ENCODE data around the gene ZNF684. TPM values are rescaled to one million over a fixed set of nuclear protein-coding genes. Genes with fewer than 3 reads are reported as not detected.

ZNF684 gene
- total RNA-seq: 1.2 and 1.5 TPM in 2 replicates

GRCh38 chr1:40531381-40532061, at the start of gene ZNF684:
TSS of gene ZNF684 (plus strand) at chr1:40531637. CDS start at chr1:40533167, 1,530 bp downstream.

GRCh38 chr1:40508375-40509341, 22.8 kb upstream of the ZNF684 start, which contains the start of gene EXO5:
TSS of gene EXO5 (plus strand) at chr1:40508767. CDS start at chr1:40514545, 5,778 bp downstream.

Other genes starting within 250 kb of the ZNF684 start
- gene COL9A2, start 214.4 kb upstream of the ZNF684 start, total RNA-seq: 1.1 and 1.3 TPM in 2 replicates
- 12.6 and 14.1 TPM in 2 replicates for gene SMAP2, start 157.9 kb upstream of the ZNF684 start, total RNA-seq
- gene ZFP69B, start 81.2 kb upstream of the ZNF684 start, total RNA-seq: 0.44 and 2.5 TPM in 2 replicates
- gene ZFP69, start 54.3 kb upstream of the ZNF684 start, total RNA-seq: 2.7 and 2.8 TPM in 2 replicates
- 7.1 and 9.9 TPM in 2 replicates for gene EXO5, start 22.9 kb upstream of the ZNF684 start, total RNA-seq
- gene RIMS3, start 134.0 kb downstream of the ZNF684 start, total RNA-seq: 0.05 and 0.06 TPM in 2 replicates
- gene NFYC, start 160.1 kb downstream of the ZNF684 start, total RNA-seq: 17.3 and 17.9 TPM in 2 replicates

Data from cardiac ventricle fibroblast (primary cell).